ENCODE measurements around the gene SH3BGRL2. TPM values are rescaled to one million over a fixed set of nuclear protein-coding genes. Genes with fewer than 3 reads are reported as not detected.

Gene SH3BGRL2
- total and polyA plus RNA-seq, 4 donors: 23.8 to 71.3 (median 34.3) TPM

- no peak overlapping the region for H3K27ac ChIP-seq (ENCODE audit: low read depth in 1 of 2, low read length in 2 of 2)
- H3K36me3 ChIP-seq (ENCODE audit: control insufficient read depth in 4 of 4, insufficient read depth in 3 of 4, low read depth in 1 of 4, low read length in 3 of 4): no peaks in the 10 kb centered on the region
- H3K9ac ChIP-seq (ENCODE audit: low read depth in 1 of 2, low read length in 2 of 2): no peak overlapping the region
- no peaks in the 10 kb centered on the region for H3K27me3 ChIP-seq (ENCODE audit: control insufficient read depth in 4 of 4, insufficient read depth in 4 of 4, low read length in 3 of 4)
- 85% methylated on average over 6 of the region's 6 CpGs for WGBS
- DNase-seq (ENCODE audit: low spot score): no peak
- H3K4me1 ChIP-seq (ENCODE audit: control insufficient read depth in 4 of 4, insufficient read depth in 4 of 4, low read length in 3 of 4): no peaks in the 10 kb centered on the region
- no peak for TF ChIP-seq RAD21 (IDR thresholded peaks at IDR 0.05)
- no peak for TF ChIP-seq REST (IDR thresholded peaks at IDR 0.05)
- no peak for TF ChIP-seq HNF4G (IDR thresholded peaks at IDR 0.05)
- TF ChIP-seq FOXA1 (IDR thresholded peaks at IDR 0.05): no peak
- no peak for TF ChIP-seq JUND (IDR thresholded peaks at IDR 0.05)
- TF ChIP-seq TAF1 (conservative IDR thresholded peaks at IDR 0.05): no peak
- no peak for TF ChIP-seq HNF4A (conservative IDR thresholded peaks at IDR 0.05)
- no peak for TF ChIP-seq GABPA (IDR thresholded peaks at IDR 0.05 in 1 of 2, conservative IDR thresholded peaks at IDR 0.05 in 1 of 2)
- no peak for TF ChIP-seq FOXA2 (IDR thresholded peaks at IDR 0.05)
- H3K9me3 ChIP-seq (ENCODE audit: control insufficient read depth in 4 of 4, low read length in 3 of 4): no peaks in the 10 kb centered on the region
- no peak overlapping the region for H3K4me3 ChIP-seq (ENCODE audit: low read depth in 1 of 3, low read length in 3 of 3)
Measured at GRCh38 chr6:79719248-79719960, 88.3 kb downstream of the SH3BGRL2 start.

GRCh38 chr6:79724816-79725215 lies 93.7 kb downstream of the SH3BGRL2 start:
- Histone ChIP-seq H3K27me3 (ENCODE audit: control insufficient read depth in 4 of 4, insufficient read depth in 4 of 4, low read length in 3 of 4) (no peaks in the 10 kb centered on the region), H3K4me3 (ENCODE audit: low read depth in 1 of 3, low read length in 3 of 3) (no peak overlapping the region), H3K9ac (ENCODE audit: low read depth in 1 of 2, low read length in 2 of 2) (no peak overlapping the region), H3K4me1 (ENCODE audit: control insufficient read depth in 4 of 4, insufficient read depth in 4 of 4, low read length in 3 of 4) (no peaks in the 10 kb centered on the region), H3K9me3 (ENCODE audit: control insufficient read depth in 4 of 4, low read length in 3 of 4) (no peaks in the 10 kb centered on the region), H3K36me3 (ENCODE audit: control insufficient read depth in 4 of 4, insufficient read depth in 3 of 4, low read depth in 1 of 4, low read length in 3 of 4) (no peaks in the 10 kb centered on the region), H3K27ac (ENCODE audit: low read depth in 1 of 2, low read length in 2 of 2) (no peak overlapping the region)
- no peak for DNase-seq (ENCODE audit: low spot score)
- WGBS: 96% methylated on average over 2 of the region's 2 CpGs
- TF ChIP-seq GABPA (IDR thresholded peaks at IDR 0.05 in 1 of 2, conservative IDR thresholded peaks at IDR 0.05 in 1 of 2): no peak
- TF ChIP-seq, protein P1, sequence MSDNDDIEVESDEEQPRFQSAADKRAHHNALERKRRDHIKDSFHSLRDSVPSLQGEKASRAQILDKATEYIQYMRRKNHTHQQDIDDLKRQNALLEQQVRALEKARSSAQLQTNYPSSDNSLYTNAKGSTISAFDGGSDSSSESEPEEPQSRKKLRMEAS (IDR thresholded peaks at IDR 0.05): no peak
- TF ChIP-seq FOXA1 (IDR thresholded peaks at IDR 0.05): no peak
- no peak for TF ChIP-seq TAF1 (conservative IDR thresholded peaks at IDR 0.05)
- no peak for TF ChIP-seq JUND (IDR thresholded peaks at IDR 0.05)
- no peak for TF ChIP-seq NR2F2 (IDR thresholded peaks at IDR 0.05)
- TF ChIP-seq, protein P2, sequence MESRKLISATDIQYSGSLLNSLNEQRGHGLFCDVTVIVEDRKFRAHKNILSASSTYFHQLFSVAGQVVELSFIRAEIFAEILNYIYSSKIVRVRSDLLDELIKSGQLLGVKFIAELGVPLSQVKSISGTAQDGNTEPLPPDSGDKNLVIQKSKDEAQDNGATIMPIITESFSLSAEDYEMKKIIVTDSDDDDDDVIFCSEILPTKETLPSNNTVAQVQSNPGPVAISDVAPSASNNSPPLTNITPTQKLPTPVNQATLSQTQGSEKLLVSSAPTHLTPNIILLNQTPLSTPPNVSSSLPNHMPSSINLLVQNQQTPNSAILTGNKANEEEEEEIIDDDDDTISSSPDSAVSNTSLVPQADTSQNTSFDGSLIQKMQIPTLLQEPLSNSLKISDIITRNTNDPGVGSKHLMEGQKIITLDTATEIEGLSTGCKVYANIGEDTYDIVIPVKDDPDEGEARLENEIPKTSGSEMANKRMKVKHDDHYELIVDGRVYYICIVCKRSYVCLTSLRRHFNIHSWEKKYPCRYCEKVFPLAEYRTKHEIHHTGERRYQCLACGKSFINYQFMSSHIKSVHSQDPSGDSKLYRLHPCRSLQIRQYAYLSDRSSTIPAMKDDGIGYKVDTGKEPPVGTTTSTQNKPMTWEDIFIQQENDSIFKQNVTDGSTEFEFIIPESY (IDR thresholded peaks at IDR 0.05): no peak
- no peak for TF ChIP-seq REST (IDR thresholded peaks at IDR 0.05)
- no peak for TF ChIP-seq RXRA (IDR thresholded peaks at IDR 0.05)
- no peak for TF ChIP-seq YY1 (IDR thresholded peaks at IDR 0.05)
- TF ChIP-seq EGR1 (IDR thresholded peaks at IDR 0.05; ENCODE audit: low read depth in 2 of 2): no peak
- TF ChIP-seq, protein P3, sequence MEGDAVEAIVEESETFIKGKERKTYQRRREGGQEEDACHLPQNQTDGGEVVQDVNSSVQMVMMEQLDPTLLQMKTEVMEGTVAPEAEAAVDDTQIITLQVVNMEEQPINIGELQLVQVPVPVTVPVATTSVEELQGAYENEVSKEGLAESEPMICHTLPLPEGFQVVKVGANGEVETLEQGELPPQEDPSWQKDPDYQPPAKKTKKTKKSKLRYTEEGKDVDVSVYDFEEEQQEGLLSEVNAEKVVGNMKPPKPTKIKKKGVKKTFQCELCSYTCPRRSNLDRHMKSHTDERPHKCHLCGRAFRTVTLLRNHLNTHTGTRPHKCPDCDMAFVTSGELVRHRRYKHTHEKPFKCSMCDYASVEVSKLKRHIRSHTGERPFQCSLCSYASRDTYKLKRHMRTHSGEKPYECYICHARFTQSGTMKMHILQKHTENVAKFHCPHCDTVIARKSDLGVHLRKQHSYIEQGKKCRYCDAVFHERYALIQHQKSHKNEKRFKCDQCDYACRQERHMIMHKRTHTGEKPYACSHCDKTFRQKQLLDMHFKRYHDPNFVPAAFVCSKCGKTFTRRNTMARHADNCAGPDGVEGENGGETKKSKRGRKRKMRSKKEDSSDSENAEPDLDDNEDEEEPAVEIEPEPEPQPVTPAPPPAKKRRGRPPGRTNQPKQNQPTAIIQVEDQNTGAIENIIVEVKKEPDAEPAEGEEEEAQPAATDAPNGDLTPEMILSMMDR (IDR thresholded peaks at IDR 0.05; ENCODE audit: low read depth, low read length, missing input control): no peak
- no peak for TF ChIP-seq RAD21 (IDR thresholded peaks at IDR 0.05)
- TF ChIP-seq FOXA2 (IDR thresholded peaks at IDR 0.05): no peak
- no peak for TF ChIP-seq ATF3 (IDR thresholded peaks at IDR 0.05)
- TF ChIP-seq SP1 (IDR thresholded peaks at IDR 0.05): no peak
- TF ChIP-seq HNF4G (IDR thresholded peaks at IDR 0.05): no peak
- TF ChIP-seq HNF4A (conservative IDR thresholded peaks at IDR 0.05): no peak

All from liver (tissue), 9 donors.